H54 (cell line): ENCODE data around the gene AATF.

Source experiments
- DNase-seq: peaks from one replicate; pipeline ENCODE4 v3.0.0; 2011; ENCODE audit warnings: low spot score, mixed read lengths; ENCODE audit not compliant: insufficient read length
- FAIRE-seq: peaks from 3 replicates; lab custom pipeline; 2011; peaks lifted over from hg19 to GRCh38; lab: Jason Lieb, UNC
- POLR2A ChIP-seq: IDR thresholded peaks from 2 replicates; pipeline ENCODE4 v1.6.1; 2011; ENCODE audit warnings: low read depth, mild to moderate bottlenecking, low read length

Gene AATF

GRCh38 chr17:36934144-36934691 lies 14.5 kb upstream of the AATF start:
- FAIRE-seq (no peak), DNase-seq (no peak)
- no peak for TF ChIP-seq POLR2A

GRCh38 chr17:36934692-36935630 lies 13.8 kb upstream of the AATF start:
- no peak for DNase-seq

GRCh38 chr17:36935671-36936454 lies 12.9 kb upstream of the AATF start:
- TF ChIP-seq POLR2A, result no peak
- no peak for FAIRE-seq
- peak; percentile 95 for DNase-seq

More at GRCh38 chr17:36934692-36935630, 13.8 kb upstream of the AATF start:
- no peak for TF ChIP-seq POLR2A
- no peak for FAIRE-seq

- FAIRE-seq, result no peak
Measured at GRCh38 chr17:36936455-36937000, 12.2 kb upstream of the AATF start.

GRCh38 chr17:36937001-36937958 lies 11.5 kb upstream of the AATF start, which contains the start of gene LHX1:
Gene LHX1, plus strand, starts transcription at chr17:36937475. Its CDS starts 723 bp downstream, at chr17:36938198.
- no peak for TF ChIP-seq POLR2A
- no peak for FAIRE-seq
- no peak for DNase-seq

More at GRCh38 chr17:36936455-36937000, 12.2 kb upstream of the AATF start:
- TF ChIP-seq POLR2A, result 0 out of 2 replicates have a peak, but pooled peaks have one; percentile 24
- DNase-seq, result peak; percentile 75

GRCh38 chr17:36937959-36938565 lies 10.7 kb upstream of the AATF start:
- DNase-seq (no peak), FAIRE-seq (no peak)
- TF ChIP-seq POLR2A, result no peak

- no peak for DNase-seq
- no peak for FAIRE-seq
Measured at GRCh38 chr17:36938566-36939051, 10.1 kb upstream of the AATF start.

GRCh38 chr17:36939052-36939801 lies 9.5 kb upstream of the AATF start:
- FAIRE-seq (no peak), DNase-seq (no peak)
- no peak for TF ChIP-seq POLR2A

More at GRCh38 chr17:36938566-36939051, 10.1 kb upstream of the AATF start:
- no peak for TF ChIP-seq POLR2A

GRCh38 chr17:36939802-36940312 lies 8.9 kb upstream of the AATF start:
- FAIRE-seq (no peak), DNase-seq (no peak)
- TF ChIP-seq POLR2A, result no peak

GRCh38 chr17:36940313-36941264 lies 8.2 kb upstream of the AATF start:
- no peak for DNase-seq
- no peak for FAIRE-seq
- TF ChIP-seq POLR2A, result no peak
